GM19452 (cell line): ENCODE data around the gene POFUT1.
A peak's percentile ranks its signal among the peaks of the same experiment; 100 is the strongest.
"Not testable (repeated sequence)": the region's sequence is repeated elsewhere in the genome, so short reads cannot be mapped to it uniquely, and the experiment has no call there.

Experiments
- ATAC-seq: cut with Tn5 transposase; IDR thresholded peaks from one replicate; pipeline ENCODE4 v1.9.1; 2021; ENCODE audit not compliant: unreplicated experiment

The POFUT1 gene

DNA sequence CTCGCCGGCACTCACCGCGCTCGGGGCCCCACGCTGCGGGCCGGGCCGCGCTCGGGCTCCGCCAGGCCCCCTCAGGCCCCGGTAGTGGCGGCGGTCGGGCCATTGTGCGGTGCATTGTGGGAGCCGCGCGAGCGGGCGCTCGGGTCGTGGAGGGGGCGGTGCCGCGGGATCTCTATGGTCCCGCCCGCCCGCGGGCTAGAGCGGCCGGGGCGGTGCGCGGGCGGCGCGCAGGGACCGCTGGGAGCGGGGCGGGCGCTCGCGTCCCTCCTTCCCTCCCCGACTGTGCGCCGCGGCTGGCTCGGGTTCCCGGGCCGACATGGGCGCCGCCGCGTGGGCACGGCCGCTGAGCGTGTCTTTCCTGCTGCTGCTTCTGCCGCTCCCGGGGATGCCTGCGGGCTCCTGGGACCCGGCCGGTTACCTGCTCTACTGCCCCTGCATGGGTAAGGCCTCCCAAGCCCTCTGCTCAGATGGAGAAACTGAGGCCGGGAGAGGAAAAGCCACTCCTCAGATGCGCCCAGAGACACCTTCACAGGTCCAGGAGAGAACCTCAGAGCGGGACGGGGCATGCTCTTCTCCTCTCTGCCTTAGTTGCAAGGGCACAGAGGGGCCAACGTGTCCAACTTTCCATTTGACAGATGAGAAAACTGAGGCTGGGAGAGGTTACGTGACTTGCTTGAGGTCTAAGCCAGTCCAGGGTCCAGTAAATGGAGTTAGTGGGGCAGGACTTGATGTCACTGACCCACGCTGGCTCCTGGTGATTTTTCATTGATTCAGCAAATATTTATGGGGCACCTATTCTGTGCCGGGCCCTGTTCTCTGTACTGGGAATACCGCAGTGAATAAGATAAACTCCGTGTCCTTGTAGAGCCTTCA is at the start of gene POFUT1, which contains the start of gene PLAGL2:
POFUT1 (plus strand) TSS at position 255 of the 873 bp plus-strand sequence; CDS start at position 317, 62 bp downstream.
PLAGL2 (minus strand) TSS at position 118 of the 873 bp plus-strand sequence. CDS start 5,565 bp downstream, outside the sequence.
- ATAC-seq: peak; percentile 89

DNA sequence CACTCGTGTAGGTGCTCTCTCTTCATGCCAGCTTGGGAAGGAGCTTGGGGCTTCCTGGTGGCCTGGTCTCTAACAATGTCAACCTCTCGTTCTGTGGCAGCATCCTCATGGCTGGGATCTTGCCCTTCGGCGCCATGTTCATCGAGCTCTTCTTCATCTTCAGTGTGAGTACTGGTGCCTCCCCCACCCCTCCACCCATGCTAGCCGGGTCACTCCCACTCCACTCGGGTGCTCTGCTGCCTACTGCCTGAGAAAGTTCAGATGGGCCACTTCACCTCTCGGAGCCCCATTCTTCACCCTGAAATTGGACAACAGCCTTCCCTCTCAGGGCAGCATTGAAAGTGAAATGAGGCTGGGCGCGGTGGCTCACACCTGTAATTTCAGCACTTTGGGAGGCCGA is 49.3 kb upstream of the POFUT1 start:
- ATAC-seq: no peak

DNA sequence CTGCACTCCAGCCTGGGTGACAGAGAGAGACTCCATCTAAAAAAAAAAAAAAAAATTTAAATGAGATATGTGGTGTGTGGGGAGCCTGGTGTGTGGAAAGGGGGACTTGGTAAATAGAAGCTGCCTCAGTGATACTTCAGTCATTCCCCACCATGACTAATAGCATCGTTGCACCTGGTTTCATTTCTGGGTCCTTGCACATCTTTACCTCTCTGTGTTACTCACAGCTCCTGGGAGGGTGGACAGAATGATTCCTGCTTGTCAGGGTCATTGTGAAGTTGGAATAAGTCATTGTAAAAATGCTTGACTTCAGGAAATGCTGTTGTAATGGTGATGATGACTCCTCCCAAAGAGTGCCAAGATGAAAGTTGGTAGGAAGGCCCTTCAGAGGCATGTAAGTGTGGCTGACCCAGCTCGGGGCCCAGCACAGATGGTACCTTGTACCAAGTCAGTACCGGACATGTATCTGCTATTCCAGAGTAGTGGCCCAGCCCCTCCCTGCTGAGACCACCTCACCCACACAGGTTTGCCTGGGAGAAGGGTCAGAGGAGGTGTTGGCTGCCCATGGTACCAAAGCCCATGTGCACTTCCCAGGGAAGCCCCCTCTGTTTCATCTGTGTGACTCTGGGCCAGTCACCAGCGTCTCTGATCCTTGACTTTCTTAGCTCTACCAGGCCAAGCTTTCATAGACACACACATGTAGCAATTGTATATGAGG is 48.6 kb upstream of the POFUT1 start:
- no peak for ATAC-seq

DNA sequence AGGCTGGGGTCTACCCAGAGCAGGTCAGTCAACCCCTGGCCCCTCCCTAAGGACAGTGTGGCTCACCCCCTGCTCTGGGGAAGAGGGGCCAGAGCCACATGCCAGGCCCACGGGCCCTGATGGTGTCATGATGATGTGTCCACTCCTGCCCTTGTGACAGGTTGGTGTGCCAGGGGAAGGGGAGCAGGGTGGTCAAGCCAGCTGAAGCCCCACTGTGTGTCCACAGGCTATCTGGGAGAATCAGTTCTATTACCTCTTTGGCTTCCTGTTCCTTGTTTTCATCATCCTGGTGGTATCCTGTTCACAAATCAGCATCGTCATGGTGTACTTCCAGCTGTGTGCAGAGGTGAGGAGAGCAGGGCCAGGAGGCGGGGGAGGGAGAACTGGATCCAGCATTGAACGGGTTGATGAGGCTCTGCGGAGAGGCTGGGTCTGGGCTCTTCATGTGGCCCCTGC is 47.9 kb upstream of the POFUT1 start:
- ATAC-seq: no peak

DNA sequence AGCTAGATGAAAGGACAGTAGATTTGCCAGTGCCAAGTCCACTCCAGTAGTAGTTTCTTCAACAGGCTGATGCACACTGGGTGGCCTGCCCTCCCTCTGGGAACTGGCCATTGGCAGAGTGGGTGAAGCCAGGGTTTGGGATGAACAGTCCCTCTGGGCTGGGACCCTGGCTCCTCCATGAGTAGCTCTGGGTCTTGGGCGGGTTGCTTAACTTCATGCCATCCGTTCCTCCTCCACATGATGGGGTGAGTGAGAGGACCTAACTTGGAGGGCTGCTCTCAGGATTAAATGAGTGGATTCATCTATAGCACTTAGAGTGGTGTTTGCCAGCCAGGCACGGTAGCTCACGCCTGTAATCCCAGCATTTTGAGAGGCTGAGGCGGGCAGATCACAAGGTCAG is 47.3 kb upstream of the POFUT1 start:
- no peak for ATAC-seq

DNA sequence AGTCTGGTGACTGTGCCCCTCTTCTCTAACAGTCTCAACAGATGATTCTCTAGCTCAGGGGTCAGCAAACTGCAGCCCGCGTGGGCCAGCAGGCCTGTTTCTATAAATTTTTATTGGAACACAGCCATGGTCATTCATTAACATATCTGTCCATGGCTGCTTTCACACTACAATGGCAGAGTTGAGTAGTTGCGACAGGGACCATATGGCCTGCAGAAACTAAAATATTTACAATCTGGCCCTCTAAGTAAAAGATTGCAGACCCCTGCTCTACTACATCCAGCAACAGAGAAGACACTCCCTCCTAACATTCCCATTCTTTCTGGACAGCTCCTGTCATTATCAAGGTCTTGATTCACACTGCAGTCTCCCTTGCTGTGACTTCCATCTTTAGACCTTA is 45.3 kb upstream of the POFUT1 start:
- ATAC-seq: no peak

DNA sequence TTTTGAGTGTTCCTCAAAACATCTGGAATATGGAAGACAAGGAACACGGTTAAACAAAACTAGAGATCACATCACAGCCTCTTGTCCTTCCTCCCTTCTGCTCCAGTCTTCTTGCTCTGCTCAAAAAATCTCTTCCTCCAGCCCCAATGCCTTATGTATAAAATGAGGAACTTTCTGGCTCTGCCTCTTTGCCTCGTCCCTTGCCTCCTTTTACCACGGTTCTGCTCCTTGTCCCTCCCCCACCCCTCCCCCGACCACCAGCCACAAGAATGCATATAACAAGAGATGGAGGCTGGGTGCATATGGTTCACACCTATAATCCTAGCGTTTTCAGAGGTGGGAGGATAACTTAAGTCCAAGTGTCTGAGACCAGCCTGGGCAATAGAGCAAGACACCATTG is 43.7 kb upstream of the POFUT1 start:
- no peak for ATAC-seq

DNA sequence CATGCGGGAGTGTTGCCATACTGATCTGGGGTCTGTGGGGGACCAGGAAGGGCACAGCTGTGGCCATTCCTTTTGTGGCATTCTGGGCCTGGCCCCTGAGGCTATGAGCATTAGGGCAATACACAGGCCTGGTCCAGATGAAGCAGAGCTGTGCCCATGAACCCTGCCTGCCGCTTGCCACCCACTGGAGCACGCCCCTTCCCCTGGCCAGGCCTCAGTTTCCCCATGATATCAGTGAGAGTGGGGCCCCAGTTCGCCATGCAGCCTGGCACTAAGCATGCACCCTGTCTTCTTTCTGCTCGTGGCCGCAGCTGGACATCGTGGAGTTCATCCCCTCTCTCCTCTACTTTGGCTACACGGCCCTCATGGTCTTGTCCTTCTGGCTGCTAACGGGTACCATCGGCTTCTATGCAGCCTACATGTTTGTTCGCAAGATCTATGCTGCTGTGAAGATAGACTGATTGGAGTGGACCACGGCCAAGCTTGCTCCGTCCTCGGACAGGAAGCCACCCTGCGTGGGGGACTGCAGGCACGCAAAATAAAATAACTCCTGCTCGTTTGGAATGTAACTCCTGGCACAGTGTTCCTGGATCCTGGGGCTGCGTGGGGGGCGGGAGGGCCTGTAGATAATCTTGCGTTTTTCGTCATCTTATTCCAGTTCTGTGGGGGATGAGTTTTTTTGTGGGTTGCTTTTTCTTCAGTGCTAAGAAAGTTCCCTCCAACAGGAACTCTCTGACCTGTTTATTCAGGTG is 42.5 kb upstream of the POFUT1 start:
- ATAC-seq: no peak

DNA sequence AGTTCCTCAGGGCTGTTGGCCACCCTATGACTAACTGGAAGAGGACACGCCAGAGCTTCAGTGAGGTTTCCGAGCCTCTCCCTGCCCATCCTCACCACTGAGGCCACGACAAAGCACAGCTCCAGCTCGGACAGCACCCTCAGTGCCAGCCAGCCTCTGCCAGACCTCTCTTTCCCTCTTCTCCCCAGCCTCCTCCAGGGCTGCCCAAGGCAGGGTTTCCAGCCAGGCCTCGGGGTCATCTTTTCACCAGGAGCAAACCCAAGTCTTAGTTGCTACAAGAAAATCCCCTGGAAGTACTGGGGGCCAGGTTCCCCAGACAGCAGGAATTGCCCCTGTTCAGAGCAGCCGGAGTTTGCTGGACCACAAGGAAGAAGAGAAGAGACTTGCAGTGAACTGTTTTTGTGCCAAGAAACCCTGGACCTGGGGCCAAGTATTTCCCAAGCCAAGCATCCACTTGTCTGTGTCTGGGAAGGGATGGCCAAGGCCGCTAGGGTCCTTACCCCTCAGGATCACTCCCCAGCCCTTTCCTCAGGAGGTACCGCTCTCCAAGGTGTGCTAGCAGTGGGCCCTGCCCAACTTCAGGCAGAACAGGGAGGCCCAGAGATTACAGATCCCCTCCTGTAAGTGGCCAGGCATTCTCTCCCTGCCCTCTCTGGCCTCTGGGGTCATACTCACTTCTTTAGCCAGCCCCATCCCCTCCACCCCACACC is 41.7 kb upstream of the POFUT1 start:
- no peak for ATAC-seq

DNA sequence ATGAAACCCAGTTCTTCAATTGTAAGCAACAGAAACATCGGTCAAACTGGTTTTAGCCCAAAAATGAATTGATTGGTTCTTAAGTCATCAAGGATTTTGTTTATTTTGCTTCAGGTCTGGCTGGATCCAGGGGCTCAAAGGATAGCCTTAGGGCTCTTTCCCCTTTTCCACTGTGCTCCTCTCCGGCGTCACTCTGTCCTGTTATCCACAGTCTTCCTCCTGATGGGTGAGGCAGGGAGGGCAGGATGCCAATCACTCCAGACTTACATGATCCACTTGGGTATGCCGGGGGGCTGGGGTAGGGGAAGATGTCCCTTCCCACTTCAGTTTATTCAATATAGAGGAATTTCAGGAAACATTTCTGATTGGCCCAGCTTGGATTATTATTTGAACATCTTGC is 40.1 kb upstream of the POFUT1 start:
- ATAC-seq: no peak

DNA sequence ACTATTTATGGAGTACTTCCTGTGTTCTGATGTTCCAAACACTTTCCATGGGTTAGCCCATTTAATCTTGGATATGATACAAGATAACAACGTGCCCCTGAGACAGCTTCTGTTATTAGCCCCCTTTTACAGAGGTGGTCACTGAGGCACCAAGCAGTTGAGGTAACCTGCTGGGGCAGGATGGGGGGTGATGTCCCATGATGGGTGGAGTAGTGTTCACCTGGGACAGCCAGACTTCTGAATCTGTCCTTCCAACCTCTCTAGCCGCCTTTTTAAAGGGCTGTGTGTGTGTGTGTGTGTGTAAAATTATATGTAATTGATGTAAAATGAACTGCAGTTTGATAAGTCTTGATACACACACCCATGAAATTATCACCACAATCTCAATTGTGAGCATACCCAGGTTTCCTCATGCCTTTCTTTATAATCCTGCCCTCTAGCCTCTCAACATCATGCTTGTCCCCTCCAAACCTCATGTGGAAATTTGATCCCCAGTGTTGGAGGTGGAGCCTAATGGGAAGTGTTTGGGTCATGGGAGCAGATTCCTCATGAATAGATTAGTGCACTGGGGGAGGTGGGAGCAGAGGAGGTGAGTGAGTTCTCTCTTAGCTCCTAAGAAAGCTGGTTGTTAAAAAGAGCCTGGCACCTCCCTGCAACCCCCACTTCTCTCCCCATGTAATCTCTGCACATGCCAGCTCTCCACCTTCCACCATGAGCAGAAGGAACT is 39.3 kb upstream of the POFUT1 start:
- ATAC-seq: no peak

DNA sequence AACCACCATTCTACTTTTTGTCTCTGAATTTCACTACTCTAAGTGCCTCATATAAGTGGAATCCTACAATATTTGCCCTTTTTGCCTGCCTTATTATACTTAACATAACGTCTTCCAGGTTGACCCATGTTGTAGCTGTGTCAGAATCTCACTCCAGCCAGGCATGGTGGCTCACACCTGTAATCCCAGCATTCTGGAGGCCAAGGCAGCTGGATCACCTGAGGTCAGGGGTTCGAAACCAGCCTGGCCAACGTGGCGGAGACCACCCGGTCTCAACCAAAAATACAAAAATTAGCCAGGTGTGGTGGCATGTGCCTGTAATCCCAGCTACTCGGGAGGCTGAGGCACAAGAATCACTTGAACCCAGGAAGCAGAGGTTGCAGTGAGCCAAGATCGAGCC is 30.0 kb upstream of the POFUT1 start:
- ATAC-seq: not testable (repeated sequence)

DNA sequence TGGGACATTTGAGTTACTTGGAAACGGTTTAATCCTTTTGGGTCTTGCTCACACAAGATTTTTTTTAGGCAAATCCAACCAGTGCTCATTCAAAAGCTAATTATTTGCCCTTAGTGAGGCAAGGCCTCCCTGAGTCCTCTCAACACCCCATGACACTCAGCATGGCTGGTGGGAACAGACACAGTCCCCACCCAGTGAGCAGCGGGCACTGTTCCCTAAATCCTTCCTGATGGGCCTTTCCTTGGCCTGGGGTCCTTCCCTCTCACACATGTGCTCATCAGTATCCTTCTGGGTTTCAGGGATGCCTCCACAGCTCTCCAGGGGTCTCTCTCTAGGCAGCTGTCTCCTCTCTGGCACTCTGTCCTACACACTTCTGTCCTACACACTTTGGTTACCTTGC is 28.2 kb upstream of the POFUT1 start:
- ATAC-seq: no peak

DNA sequence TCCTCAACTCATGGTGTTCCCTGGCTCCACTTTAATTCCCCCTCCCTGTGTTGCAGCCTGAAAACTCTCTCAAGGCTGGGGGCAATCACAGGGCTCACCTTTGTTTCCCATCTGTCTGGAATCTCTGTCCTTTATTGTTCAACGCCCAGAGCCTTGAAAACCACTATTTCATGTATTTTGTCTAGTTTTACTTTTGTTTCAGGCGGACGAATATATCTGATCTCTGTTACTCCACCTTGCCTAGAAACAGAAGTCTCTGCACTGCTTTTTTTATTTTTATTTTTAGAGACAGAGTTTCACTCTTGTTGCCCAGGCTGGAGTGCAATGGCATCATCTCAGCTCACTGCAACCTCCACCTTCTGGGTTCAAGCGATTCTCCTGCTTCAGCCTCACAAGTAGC is 27.7 kb upstream of the POFUT1 start:
- ATAC-seq: no peak

DNA sequence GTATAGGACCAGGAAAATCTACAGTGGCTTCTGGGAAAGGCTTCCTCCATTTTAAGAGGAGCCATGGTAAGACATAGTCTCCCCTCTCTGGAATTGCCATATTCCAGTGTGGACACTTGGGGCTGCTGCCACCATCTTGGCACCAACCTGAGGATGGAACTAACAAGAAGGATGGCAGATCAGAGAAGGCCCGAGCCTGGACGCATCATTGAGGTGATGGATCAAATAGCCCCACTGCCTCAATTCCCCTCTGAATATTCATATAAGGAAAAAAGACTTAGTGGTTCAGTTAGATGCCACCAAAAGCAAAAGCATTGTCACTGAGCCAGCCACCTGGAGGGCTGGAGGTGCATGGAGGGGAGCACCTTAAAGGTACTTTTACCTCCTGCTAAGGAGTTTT is 26.1 kb upstream of the POFUT1 start:
- ATAC-seq: no peak

DNA sequence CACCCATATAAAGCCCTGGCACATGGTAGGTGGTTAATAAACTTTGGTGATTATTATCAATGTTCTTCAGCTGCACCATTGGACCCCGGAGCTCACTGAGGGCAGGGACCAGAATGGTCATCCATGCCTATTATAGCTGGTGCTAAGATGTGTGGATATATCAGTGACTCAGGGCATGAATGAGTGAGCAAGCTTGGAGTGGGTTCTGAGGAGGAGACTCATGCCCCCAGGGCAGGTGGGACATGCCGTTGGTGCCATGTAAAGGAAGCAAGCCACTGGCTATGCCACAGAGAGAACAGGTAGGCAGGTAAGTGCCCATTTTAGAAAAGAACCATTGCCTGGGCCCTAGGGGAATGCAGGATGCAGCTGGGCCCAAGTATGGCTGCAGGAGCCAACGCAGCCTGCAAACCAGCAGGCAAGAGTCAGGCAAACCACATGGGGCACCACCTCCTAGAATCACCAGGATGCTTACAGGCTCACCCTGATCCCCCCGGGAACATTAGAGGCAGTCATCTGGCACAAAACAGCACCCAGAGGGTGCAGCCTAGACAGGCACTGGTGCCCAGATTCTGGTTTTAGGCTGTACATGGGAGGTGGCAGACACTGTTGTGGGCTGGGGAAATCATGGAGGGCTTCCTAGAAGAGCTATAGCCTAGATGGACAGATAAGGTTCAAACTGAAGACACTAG is 23.6 kb upstream of the POFUT1 start:
- no peak for ATAC-seq

DNA sequence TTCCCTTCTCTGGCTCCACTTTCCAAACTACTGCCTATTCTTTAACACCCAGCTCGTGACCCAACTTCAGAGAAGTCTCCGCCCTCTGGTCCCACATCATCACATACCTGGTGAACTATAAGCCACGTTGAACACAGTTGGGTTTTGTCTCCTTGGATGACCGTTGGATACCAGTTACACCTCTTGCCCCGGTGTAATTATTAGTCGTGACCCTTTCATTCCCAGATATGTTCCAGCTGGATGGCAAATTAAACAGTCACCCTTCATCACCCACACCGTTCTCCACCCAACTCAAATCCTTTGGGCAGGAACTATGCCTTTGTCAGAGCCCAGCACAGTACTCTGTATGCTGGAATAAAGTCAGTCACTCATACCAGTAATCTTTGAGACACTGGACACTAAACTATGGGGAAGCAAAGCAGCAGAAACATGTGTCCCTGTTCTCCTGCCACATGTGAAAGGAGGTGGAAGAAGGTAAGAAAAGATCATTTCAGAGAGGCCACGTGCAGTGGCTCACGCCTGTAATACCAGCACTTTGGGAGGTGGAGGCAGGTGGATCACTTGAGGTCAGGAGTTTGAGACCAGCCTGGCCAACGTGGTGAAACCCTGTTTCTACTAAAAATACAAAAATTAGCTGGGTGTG is 22.6 kb upstream of the POFUT1 start:
- ATAC-seq: no peak

DNA sequence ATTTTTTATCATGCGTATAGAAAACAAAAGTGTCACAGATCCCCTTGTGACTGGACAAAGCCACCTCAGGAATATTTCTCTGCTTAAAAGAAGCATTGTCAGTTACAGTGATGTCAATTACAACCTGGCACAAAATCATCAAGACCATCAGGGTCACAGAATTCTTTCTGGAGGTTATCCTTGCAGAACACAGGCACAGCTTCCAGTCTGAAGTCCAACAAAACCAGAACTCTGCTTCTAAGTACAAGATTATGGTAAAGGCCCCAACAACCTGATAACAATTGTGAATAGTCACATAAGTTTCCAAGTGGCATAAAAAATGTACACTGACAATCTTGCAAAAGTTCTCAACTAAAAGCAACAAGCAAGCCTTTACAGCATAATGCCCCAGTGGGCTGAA is 21.2 kb upstream of the POFUT1 start:
- no peak for ATAC-seq
